ENCODE measurements around the gene RAD51B.
A peak's percentile ranks its signal among the peaks of the same experiment; 100 is the strongest.

Gene RAD51B

DNA sequence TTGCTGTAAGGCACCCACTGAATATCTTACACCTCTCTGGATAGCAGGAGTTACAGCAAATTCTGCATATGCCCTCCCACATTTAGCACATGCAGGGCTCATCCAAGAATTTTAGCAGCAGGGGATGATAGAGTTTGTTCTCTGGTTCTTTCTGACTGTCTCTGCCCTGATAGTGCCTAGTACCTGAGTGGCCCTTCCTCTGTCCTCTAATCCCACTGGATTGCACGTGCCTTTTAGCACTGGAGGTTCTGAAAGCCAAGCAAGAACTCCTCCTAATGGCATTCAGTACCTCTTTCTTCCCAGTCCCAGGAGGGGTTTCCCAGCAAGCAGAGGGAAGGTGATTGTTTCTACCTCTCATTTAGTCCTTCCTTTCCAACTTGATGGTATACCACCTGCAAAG lies 566.9 kb downstream of the RAD51B start:
- Histone ChIP-seq H3K4ac (ENCODE audit: low read depth, low read length) (no peak overlapping the region), H3K18ac (ENCODE audit: low read length) (no peak overlapping the region), H3K56ac (ENCODE audit: low read length) (no peak overlapping the region), H3K23ac (ENCODE audit: low read length) (no peak overlapping the region), H3K79me1 (ENCODE audit: low read length) (no peaks in the 10 kb centered on the region), H2BK120ac (ENCODE audit: low read depth, low read length) (no peak overlapping the region), H3K79me2 (ENCODE audit: control insufficient read depth, insufficient read depth, low read length) (no peaks in the 10 kb centered on the region), H3K27me3 (ENCODE audit: insufficient read depth, low read length, poor library complexity) (no peaks in the 10 kb centered on the region), H3K4me3 (ENCODE audit: low read length) (no peak overlapping the region), H3K36me3 (ENCODE audit: control insufficient read depth, insufficient read depth, low read length) (no peaks in the 10 kb centered on the region), H2BK15ac (replicated peaks; ENCODE audit: low read depth) (no peak overlapping the region), H3K9ac (ENCODE audit: low read length) (no peak overlapping the region), H3K4me2 (ENCODE audit: low read length) (no peak overlapping the region), H3K27ac (ENCODE audit: low read depth, low read length) (no peak overlapping the region), H4K8ac (ENCODE audit: low read depth, low read length) (no peak overlapping the region), H3K4me1 (ENCODE audit: control insufficient read depth, low read depth, low read length) (peaks cover 3% of the 10 kb centered on the region), H2AK5ac (ENCODE audit: low read length) (no peak overlapping the region), H2BK5ac (ENCODE audit: low read length) (no peak overlapping the region), H4K5ac (ENCODE audit: low read length) (no peak overlapping the region)
- no CpG with 5 or more reads among the region's 1 CpG for WGBS (ENCODE audit: extremely low coverage, insufficient coverage, low lambda C conversion rate)
- peak; percentile 70 for DNase-seq

- Histone ChIP-seq H3K4ac (ENCODE audit: low read depth, low read length) (no peak overlapping the region), H2BK15ac (replicated peaks; ENCODE audit: low read depth) (no peak overlapping the region), H2BK5ac (ENCODE audit: low read length) (no peak overlapping the region), H3K79me2 (ENCODE audit: control insufficient read depth, insufficient read depth, low read length) (no peaks in the 10 kb centered on the region), H3K79me1 (ENCODE audit: low read length) (no peaks in the 10 kb centered on the region), H3K9ac (ENCODE audit: low read length) (no peak overlapping the region), H4K5ac (ENCODE audit: low read length) (no peak overlapping the region), H4K8ac (ENCODE audit: low read depth, low read length) (no peak overlapping the region), H2AK5ac (ENCODE audit: low read length) (no peak overlapping the region), H3K4me2 (ENCODE audit: low read length) (no peak overlapping the region), H3K4me1 (ENCODE audit: control insufficient read depth, low read depth, low read length) (peaks cover 3% of the 10 kb centered on the region), H3K18ac (ENCODE audit: low read length) (no peak overlapping the region), H3K27me3 (ENCODE audit: insufficient read depth, low read length, poor library complexity) (no peaks in the 10 kb centered on the region), H3K23ac (ENCODE audit: low read length) (no peak overlapping the region), H3K27ac (ENCODE audit: low read depth, low read length) (no peak overlapping the region), H2BK120ac (ENCODE audit: low read depth, low read length) (no peak overlapping the region), H3K56ac (ENCODE audit: low read length) (no peak overlapping the region), H3K4me3 (ENCODE audit: low read length) (no peak overlapping the region), H3K36me3 (ENCODE audit: control insufficient read depth, insufficient read depth, low read length) (no peaks in the 10 kb centered on the region)
- no CpG with 5 or more reads among the region's 6 CpGs for WGBS (ENCODE audit: extremely low coverage, insufficient coverage, low lambda C conversion rate)
- DNase-seq = no peak
Observed at GRCh38 chr14:68386950-68387779, 567.6 kb downstream of the RAD51B start.

GRCh38 chr14:68389943-68390342 lies 570.4 kb downstream of the RAD51B start:
- no peak overlapping the region for H3K23ac ChIP-seq (ENCODE audit: low read length)
- H3K79me2 ChIP-seq (ENCODE audit: control insufficient read depth, insufficient read depth, low read length) = no peaks in the 10 kb centered on the region
- H3K4me2 ChIP-seq (ENCODE audit: low read length) = no peak overlapping the region
- H4K8ac ChIP-seq (ENCODE audit: low read depth, low read length) = no peak overlapping the region
- H3K4me3 ChIP-seq (ENCODE audit: low read length) = no peak overlapping the region
- H3K9ac ChIP-seq (ENCODE audit: low read length) = no peak overlapping the region
- H3K4me1 ChIP-seq (ENCODE audit: control insufficient read depth, low read depth, low read length) = peaks cover 8% of the 10 kb centered on the region
- H4K5ac ChIP-seq (ENCODE audit: low read length) = no peak overlapping the region
- no peak overlapping the region for H2BK120ac ChIP-seq (ENCODE audit: low read depth, low read length)
- no peak overlapping the region for H3K18ac ChIP-seq (ENCODE audit: low read length)
- H2AK5ac ChIP-seq (ENCODE audit: low read length) = no peak overlapping the region
- H2BK15ac ChIP-seq (replicated peaks; ENCODE audit: low read depth) = no peak overlapping the region
- H3K4ac ChIP-seq (ENCODE audit: low read depth, low read length) = no peak overlapping the region
- no peaks in the 10 kb centered on the region for H3K79me1 ChIP-seq (ENCODE audit: low read length)
- no peak overlapping the region for H2BK5ac ChIP-seq (ENCODE audit: low read length)
- no peak for DNase-seq
- WGBS (ENCODE audit: extremely low coverage, insufficient coverage, low lambda C conversion rate) = no CpG with 5 or more reads among the region's 3 CpGs
- no peak overlapping the region for H3K27ac ChIP-seq (ENCODE audit: low read depth, low read length)
- H3K56ac ChIP-seq (ENCODE audit: low read length) = no peak overlapping the region
- no peaks in the 10 kb centered on the region for H3K36me3 ChIP-seq (ENCODE audit: control insufficient read depth, insufficient read depth, low read length)
- H3K27me3 ChIP-seq (ENCODE audit: insufficient read depth, low read length, poor library complexity) = no peaks in the 10 kb centered on the region

DNA sequence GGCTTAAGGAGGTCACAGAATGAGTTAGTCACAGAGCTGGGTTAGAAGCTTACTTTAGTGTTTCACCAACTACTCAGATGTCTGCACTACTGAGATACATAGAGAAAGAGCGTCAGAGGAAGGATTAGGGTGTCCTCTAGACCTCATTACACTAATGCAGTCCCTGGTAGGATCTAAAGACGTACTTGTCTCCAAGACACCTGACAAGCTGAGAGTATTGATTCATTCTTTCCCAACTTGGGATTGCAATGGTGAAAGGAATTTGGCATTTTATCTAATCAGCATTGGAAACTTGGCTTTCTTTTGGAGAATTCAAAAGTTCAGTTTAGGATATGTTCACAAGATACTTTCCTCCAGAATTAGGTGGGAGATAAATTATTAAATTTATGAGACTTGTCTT lies 571.2 kb downstream of the RAD51B start:
- H3K4ac ChIP-seq (ENCODE audit: low read depth, low read length) = no peak overlapping the region
- H2AK5ac ChIP-seq (ENCODE audit: low read length) = no peak overlapping the region
- no peak overlapping the region for H4K5ac ChIP-seq (ENCODE audit: low read length)
- no peak overlapping the region for H2BK120ac ChIP-seq (ENCODE audit: low read depth, low read length)
- no peak overlapping the region for H3K4me3 ChIP-seq (ENCODE audit: low read length)
- WGBS (ENCODE audit: extremely low coverage, insufficient coverage, low lambda C conversion rate) = no CpG with 5 or more reads among the region's 2 CpGs
- peaks cover 8% of the 10 kb centered on the region for H3K4me1 ChIP-seq (ENCODE audit: control insufficient read depth, low read depth, low read length)
- no peaks in the 10 kb centered on the region for H3K79me1 ChIP-seq (ENCODE audit: low read length)
- no peak overlapping the region for H3K9ac ChIP-seq (ENCODE audit: low read length)
- H3K36me3 ChIP-seq (ENCODE audit: control insufficient read depth, insufficient read depth, low read length) = no peaks in the 10 kb centered on the region
- H3K79me2 ChIP-seq (ENCODE audit: control insufficient read depth, insufficient read depth, low read length) = no peaks in the 10 kb centered on the region
- DNase-seq = no peak
- no peak overlapping the region for H3K23ac ChIP-seq (ENCODE audit: low read length)
- no peaks in the 10 kb centered on the region for H3K27me3 ChIP-seq (ENCODE audit: insufficient read depth, low read length, poor library complexity)
- no peak overlapping the region for H2BK15ac ChIP-seq (replicated peaks; ENCODE audit: low read depth)
- H3K18ac ChIP-seq (ENCODE audit: low read length) = no peak overlapping the region
- no peak overlapping the region for H3K27ac ChIP-seq (ENCODE audit: low read depth, low read length)
- no peak overlapping the region for H3K56ac ChIP-seq (ENCODE audit: low read length)
- no peak overlapping the region for H4K8ac ChIP-seq (ENCODE audit: low read depth, low read length)
- no peak overlapping the region for H3K4me2 ChIP-seq (ENCODE audit: low read length)
- no peak overlapping the region for H2BK5ac ChIP-seq (ENCODE audit: low read length)

DNA sequence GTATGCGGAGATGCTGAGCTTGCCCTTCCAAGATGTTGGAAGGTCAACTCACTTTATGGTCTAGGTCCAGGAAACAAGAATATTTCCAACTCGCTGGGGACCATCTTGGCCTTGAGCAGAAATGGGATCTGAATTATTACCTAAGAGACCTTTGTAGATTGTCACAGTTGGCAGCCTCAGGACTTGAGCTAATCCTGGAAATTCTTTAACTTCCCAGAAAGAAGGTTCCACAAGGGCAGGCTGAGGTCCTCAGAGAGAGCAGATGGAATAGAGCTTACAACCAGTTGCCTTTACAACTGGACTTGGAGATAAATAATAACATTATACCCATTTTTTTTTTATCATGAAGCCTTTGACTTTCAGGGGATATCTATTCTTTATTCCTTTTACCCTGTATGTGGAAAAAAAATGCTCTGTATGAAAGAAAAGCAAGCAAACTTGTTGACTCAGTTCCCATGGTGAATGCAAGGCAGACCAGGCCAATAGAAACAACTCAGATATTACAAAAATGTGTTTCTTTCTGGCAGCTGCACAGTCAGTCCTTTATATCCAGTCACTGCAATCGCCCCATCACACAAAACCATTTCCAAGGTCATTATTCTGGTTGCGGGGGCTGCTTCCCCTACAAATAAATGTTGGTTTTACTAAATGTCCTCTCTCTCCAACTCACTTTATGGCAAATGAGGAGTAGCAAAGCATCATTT lies 571.9 kb downstream of the RAD51B start:
- H3K56ac ChIP-seq (ENCODE audit: low read length) = no peak overlapping the region
- H4K5ac ChIP-seq (ENCODE audit: low read length) = no peak overlapping the region
- peaks cover 4% of the 10 kb centered on the region for H3K4me1 ChIP-seq (ENCODE audit: control insufficient read depth, low read depth, low read length)
- H3K27ac ChIP-seq (ENCODE audit: low read depth, low read length) = no peak overlapping the region
- H4K8ac ChIP-seq (ENCODE audit: low read depth, low read length) = no peak overlapping the region
- DNase-seq = no peak
- no peaks in the 10 kb centered on the region for H3K36me3 ChIP-seq (ENCODE audit: control insufficient read depth, insufficient read depth, low read length)
- H3K9ac ChIP-seq (ENCODE audit: low read length) = no peak overlapping the region
- no peak overlapping the region for H2BK5ac ChIP-seq (ENCODE audit: low read length)
- H3K79me2 ChIP-seq (ENCODE audit: control insufficient read depth, insufficient read depth, low read length) = no peaks in the 10 kb centered on the region
- H2BK15ac ChIP-seq (replicated peaks; ENCODE audit: low read depth) = no peak overlapping the region
- H3K4me2 ChIP-seq (ENCODE audit: low read length) = no peak overlapping the region
- H3K27me3 ChIP-seq (ENCODE audit: insufficient read depth, low read length, poor library complexity) = no peaks in the 10 kb centered on the region
- WGBS (ENCODE audit: extremely low coverage, insufficient coverage, low lambda C conversion rate) = no CpG with 5 or more reads among the region's 4 CpGs
- no peak overlapping the region for H3K23ac ChIP-seq (ENCODE audit: low read length)
- H2BK120ac ChIP-seq (ENCODE audit: low read depth, low read length) = no peak overlapping the region
- H3K79me1 ChIP-seq (ENCODE audit: low read length) = no peaks in the 10 kb centered on the region
- H3K4me3 ChIP-seq (ENCODE audit: low read length) = no peak overlapping the region
- no peak overlapping the region for H2AK5ac ChIP-seq (ENCODE audit: low read length)
- no peak overlapping the region for H3K18ac ChIP-seq (ENCODE audit: low read length)
- no peak overlapping the region for H3K4ac ChIP-seq (ENCODE audit: low read depth, low read length)
